GM12874 (cell line): ENCODE measurements around the gene KLHL6.

Experiments used
- TF ChIP-seq, protein P1 (sequence below): IDR thresholded peaks from 2 replicates; pipeline ENCODE4 v1.5.1; 2011; ENCODE audit warnings: low read depth, mild to moderate bottlenecking, control low read depth, low read length, moderate library complexity; ENCODE audit not compliant: insufficient read depth

The KLHL6 gene

GRCh38 chr3:183494341-183494740 is 61.2 kb downstream of the KLHL6 start:
- TF ChIP-seq, protein P1, sequence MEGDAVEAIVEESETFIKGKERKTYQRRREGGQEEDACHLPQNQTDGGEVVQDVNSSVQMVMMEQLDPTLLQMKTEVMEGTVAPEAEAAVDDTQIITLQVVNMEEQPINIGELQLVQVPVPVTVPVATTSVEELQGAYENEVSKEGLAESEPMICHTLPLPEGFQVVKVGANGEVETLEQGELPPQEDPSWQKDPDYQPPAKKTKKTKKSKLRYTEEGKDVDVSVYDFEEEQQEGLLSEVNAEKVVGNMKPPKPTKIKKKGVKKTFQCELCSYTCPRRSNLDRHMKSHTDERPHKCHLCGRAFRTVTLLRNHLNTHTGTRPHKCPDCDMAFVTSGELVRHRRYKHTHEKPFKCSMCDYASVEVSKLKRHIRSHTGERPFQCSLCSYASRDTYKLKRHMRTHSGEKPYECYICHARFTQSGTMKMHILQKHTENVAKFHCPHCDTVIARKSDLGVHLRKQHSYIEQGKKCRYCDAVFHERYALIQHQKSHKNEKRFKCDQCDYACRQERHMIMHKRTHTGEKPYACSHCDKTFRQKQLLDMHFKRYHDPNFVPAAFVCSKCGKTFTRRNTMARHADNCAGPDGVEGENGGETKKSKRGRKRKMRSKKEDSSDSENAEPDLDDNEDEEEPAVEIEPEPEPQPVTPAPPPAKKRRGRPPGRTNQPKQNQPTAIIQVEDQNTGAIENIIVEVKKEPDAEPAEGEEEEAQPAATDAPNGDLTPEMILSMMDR: no peak

DNA sequence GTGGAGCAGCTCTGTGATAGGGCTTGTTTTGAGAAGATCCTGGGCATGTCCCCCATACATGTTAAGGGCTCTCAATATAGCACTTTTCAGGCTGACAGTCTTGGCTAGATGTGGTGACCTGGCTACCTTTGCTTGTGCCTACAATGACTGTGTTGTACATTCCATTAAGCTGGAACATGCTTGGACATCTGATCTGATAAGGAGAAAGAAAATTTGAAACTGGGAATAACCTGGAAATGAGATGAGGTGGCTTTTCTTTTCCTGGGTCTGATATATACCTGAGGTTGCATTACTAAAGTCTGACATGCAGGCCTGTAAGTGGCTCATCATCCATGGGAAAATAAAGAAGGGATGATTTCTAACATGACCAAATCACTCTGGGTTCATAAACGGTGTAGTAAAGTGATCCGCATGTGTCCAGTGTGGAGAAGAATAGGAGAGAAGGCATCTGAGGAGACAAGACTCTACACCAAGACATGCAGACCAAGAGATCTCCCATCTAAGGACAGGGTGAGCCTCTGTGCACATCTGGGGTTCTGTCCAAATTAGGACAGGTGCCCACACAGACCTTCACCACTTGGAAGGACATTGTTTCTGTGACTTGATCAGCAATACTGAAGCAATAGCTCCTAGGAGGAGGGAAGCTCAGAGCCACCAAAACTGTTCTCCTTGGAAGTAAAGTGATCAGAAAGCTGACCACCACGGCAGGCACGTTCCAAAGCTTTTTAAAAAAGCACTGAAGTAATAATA is 62.0 kb downstream of the KLHL6 start:
- TF ChIP-seq, protein P1: no peak

GRCh38 chr3:183492849-183493179 is 62.7 kb downstream of the KLHL6 start:
- TF ChIP-seq, protein P1: no peak

DNA sequence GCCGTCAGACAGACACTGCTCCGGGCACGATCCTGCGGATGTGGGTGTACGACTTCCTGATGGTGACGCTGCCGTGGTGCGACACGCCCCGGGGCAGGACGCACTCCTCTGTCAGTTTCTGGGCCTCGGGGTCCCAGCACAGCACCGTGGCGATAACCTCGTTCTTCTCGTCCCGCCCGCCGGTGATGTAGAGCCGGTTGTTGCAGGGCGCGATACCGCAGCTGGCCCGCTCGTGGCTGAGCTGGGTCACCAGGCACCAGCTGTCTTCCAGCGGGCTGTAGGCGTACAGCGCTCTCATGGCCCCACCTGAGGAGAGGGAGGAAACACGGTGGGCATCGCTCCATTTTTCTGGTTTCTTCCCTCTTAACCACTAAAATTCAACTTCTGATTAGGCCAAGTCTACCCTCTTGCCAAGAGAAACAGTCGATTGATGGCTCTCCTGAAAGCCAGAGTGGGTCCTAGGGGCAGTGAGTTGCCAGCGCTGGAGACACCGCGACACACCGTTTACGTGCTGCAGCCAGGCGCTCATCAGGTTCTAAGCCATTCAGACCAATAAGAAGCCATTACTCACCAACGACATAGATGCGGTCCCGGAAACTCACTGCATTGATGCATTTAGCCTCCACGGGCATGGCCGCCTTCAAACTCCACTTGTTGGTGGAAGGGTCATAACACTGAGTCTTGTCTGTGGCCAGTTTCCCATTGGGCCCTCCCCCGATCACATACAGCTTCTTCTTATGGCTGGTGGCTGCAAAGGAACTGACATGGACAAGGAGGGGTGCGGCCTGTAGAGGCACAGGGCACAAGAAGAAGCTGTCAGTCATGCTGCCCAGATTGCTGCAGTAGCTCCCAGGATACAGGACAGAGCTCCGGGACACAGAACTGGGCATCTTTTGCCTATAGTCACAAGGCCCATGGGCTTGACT is 63.3 kb downstream of the KLHL6 start:
- TF ChIP-seq, protein P1: no peak

- TF ChIP-seq, protein P1: no peak
These were observed 64.2 kb downstream of the KLHL6 start for GRCh38 chr3:183491109-183491922.

DNA sequence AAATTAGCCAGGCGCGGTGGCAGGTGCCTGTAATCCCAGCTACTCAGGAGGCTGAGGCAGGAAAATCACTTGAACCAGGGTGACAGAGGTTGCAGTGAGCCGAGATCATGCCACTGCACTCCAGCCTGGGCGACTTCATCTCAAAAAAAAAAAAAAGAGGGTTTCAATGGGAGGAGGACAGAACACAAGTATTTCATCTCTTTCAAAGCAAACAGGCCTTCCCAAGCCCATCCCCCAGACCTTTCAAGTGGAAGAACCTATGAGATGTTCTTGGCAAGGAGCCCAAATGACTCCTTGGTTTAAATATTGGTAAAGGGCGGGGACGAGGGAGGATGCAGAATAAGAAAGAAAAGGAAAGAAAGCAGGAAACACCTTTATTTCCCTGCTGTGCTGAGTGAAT is 64.9 kb downstream of the KLHL6 start:
- TF ChIP-seq, protein P1: no peak

DNA sequence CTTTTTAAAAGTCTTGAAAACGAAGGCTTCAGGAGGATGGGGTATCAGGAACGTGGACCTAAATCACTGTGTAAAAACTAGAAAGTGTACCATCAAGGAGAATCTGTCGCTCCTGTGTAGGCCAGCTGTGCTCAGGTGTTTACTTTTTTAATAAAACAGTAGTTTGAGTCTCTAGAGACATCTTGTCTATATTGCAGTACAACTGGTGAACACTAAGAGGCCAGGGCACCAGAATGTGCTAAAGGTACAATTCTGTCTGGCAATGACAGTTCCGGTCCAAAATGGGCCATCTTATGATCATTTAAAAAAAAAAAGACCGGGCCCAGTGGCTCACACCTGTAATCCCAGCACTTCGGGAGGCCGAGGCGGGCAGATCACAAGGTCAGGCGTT is 65.3 kb downstream of the KLHL6 start:
- TF ChIP-seq, protein P1: no peak
